HepG2 (cell line): Measurements from ENCODE around the gene DDAH2. TPM values are rescaled to one million over a fixed set of nuclear protein-coding genes. Genes with fewer than 3 reads are reported as not detected.
A peak's percentile ranks its signal among the peaks of the same experiment; 100 is the strongest.

ENCODE experiments used
- AGO2 ChIP-seq: fragments of 200-400 bp; formaldehyde crosslinking; optimal IDR thresholded peaks from 2 replicates; pipeline ENCODE3; 2017; ENCODE audit warnings: mild to moderate bottlenecking, low read depth, low read length, moderate library complexity
- DR1 ChIP-seq: sonication (generic); formaldehyde crosslinking; IDR thresholded peaks from 2 replicates; pipeline ENCODE4 v1.8.0; 2021; ENCODE audit warnings: mild to moderate bottlenecking, missing genetic modification reagents, inconsistent platforms
- E2F2 ChIP-seq: sonication (generic); formaldehyde crosslinking; IDR thresholded peaks from 2 replicates; pipeline ENCODE4 v1.4.0; 2020; ENCODE audit warnings: missing genetic modification reagents, borderline replicate concordance
- HOXA5 ChIP-seq: sonication (generic); formaldehyde crosslinking; IDR thresholded peaks from 2 replicates; pipeline ENCODE4 v1.4.0; 2020; ENCODE audit warnings: missing genetic modification reagents
- MATR3 ChIP-seq: sonication (generic); formaldehyde crosslinking; IDR thresholded peaks from 2 replicates; pipeline ENCODE4 v1.4.0; 2020; ENCODE audit warnings: missing genetic modification reagents
- MAZ ChIP-seq, 2 experiments: sonication (generic) in 1 of 2; formaldehyde crosslinking in 1 of 2; IDR thresholded peaks; 2 replicates each; pipeline versions ENCODE4 v1.5.0 to v1.6.1; 2012 to 2020; ENCODE audit warnings: low read depth in 2 of 2, mild to moderate bottlenecking in 2 of 2, borderline replicate concordance in 1 of 2, improper control_type of control experiment in 1 of 2, low read length in 1 of 2, missing genetic modification reagents in 1 of 2, moderate library complexity in 1 of 2
- MLLT10 ChIP-seq: sonication (generic); formaldehyde crosslinking; IDR thresholded peaks from 2 replicates; pipeline ENCODE4 v1.4.0; 2020; ENCODE audit warnings: missing genetic modification reagents
- PRPF4 ChIP-seq: fragments of 200-400 bp; formaldehyde crosslinking; IDR thresholded peaks from 2 replicates; pipeline ENCODE4 v1.6.1; 2016; ENCODE audit warnings: low read length, low read depth; ENCODE audit not compliant: poor library complexity, severe bottlenecking
- RBFOX2 ChIP-seq: fragments of 200-400 bp; formaldehyde crosslinking; IDR thresholded peaks from 2 replicates; pipeline ENCODE4 v1.6.1; 2017; ENCODE audit warnings: low read depth, mild to moderate bottlenecking, low read length
- RNF219 ChIP-seq: sonication (generic); formaldehyde crosslinking; IDR thresholded peaks from 2 replicates; pipeline ENCODE4 v1.5.0; 2020; ENCODE audit warnings: mild to moderate bottlenecking, missing genetic modification reagents
- SIN3A ChIP-seq: IDR thresholded peaks from 2 replicates; pipeline ENCODE4 v1.6.1; 2011; ENCODE audit warnings: low read depth, mild to moderate bottlenecking, control low read depth, low read length, borderline replicate concordance
- TCF12 ChIP-seq, 2 experiments: fragments of 450-650 bp in 1 of 2; sonication (generic) in 1 of 2; formaldehyde crosslinking in 1 of 2; IDR thresholded peaks; 2 replicates each; pipeline versions ENCODE4 v1.6.1 to v1.8.0; 2017 to 2022; ENCODE audit warnings: antibody characterized with exemption in 1 of 2, mild to moderate bottlenecking in 1 of 2, missing genetic modification reagents in 1 of 2, moderate library complexity in 1 of 2
- TOE1 ChIP-seq: sonication (generic); formaldehyde crosslinking; IDR thresholded peaks from 2 replicates; pipeline ENCODE4 v1.4.0; 2020; ENCODE audit warnings: mild to moderate bottlenecking, missing genetic modification reagents
- ZNF143 ChIP-seq: sonication (generic); formaldehyde crosslinking; IDR thresholded peaks from 2 replicates; pipeline ENCODE4 v1.4.0; 2020; ENCODE audit warnings: missing genetic modification reagents
- ZNF253 ChIP-seq: sonication (generic); formaldehyde crosslinking; IDR thresholded peaks from 2 replicates; pipeline ENCODE4 v1.8.0; 2022; ENCODE audit warnings: mild to moderate bottlenecking, missing genetic modification reagents, borderline replicate concordance
- ZNF256 ChIP-seq: sonication (generic); formaldehyde crosslinking; conservative IDR thresholded peaks from 2 replicates; pipeline ENCODE4 v1.4.0; 2020; ENCODE audit warnings: missing genetic modification reagents
- ZNF337 ChIP-seq: sonication (generic); formaldehyde crosslinking; IDR thresholded peaks from 2 replicates; pipeline ENCODE4 v1.5.1; 2020; ENCODE audit warnings: missing genetic modification reagents, low read depth, mild to moderate bottlenecking, borderline replicate concordance
- ZNF343 ChIP-seq: sonication (generic); formaldehyde crosslinking; IDR thresholded peaks from 2 replicates; pipeline ENCODE4 v1.4.0; 2020; ENCODE audit warnings: mild to moderate bottlenecking, missing genetic modification reagents
- ZNF451 ChIP-seq: sonication (generic); formaldehyde crosslinking; IDR thresholded peaks from 2 replicates; pipeline ENCODE4 v1.5.0; 2020; ENCODE audit warnings: mild to moderate bottlenecking, missing genetic modification reagents
- ZNF589 ChIP-seq: sonication (generic); formaldehyde crosslinking; conservative IDR thresholded peaks from 2 replicates; pipeline ENCODE4 v1.8.0; 2022; ENCODE audit warnings: mild to moderate bottlenecking, moderate library complexity, missing genetic modification reagents
- ZNF672 ChIP-seq: sonication (generic); formaldehyde crosslinking; IDR thresholded peaks from 2 replicates; pipeline ENCODE4 v1.8.1; 2022; ENCODE audit warnings: missing genetic modification reagents
- ZNF768 ChIP-seq: sonication (generic); formaldehyde crosslinking; IDR thresholded peaks from 2 replicates; pipeline ENCODE4 v1.4.0; 2020; ENCODE audit warnings: missing genetic modification reagents
- ZNF770 ChIP-seq: sonication (generic); formaldehyde crosslinking; IDR thresholded peaks from 2 replicates; pipeline ENCODE4 v1.5.0; 2020; ENCODE audit warnings: mild to moderate bottlenecking, missing genetic modification reagents
- polyA plus RNA-seq, 8 experiments: library from polyadenylated mRNA; depleted of rRNA in 3 of 8; stranded (reverse) in 7 of 8; unstranded in 1 of 8; fragments of >200 nt; fragmentation: Illumina TruSeq in 4 of 8; extraction: Trizol in 4 of 8; gene quantifications; 2 replicates each; pipeline versions ENCODE4 v1.2.1 to v1.2.3, GENCODE V29; 2011 to 2016; ENCODE audit warnings: low read depth in 4 of 8, missing spikeins in 1 of 8, mixed read lengths in 1 of 8; ENCODE audit not compliant: insufficient read depth in 1 of 8
- total RNA-seq, 5 experiments: library from RNA; depleted of rRNA; stranded (reverse); fragments of >200 nt; fragmentation: Illumina TruSeq; extraction: Trizol; gene quantifications; 2 replicates each; pipeline ENCODE4 v1.2.3, GENCODE V29; 2016; ENCODE audit warnings: low read depth in 1 of 5

The DDAH2 gene
- total and polyA plus RNA-seq, 2 of the 13 experiments (the other 11 are each of a cell fraction or from before 2014, with no cell fraction given) = 16.4 to 21.1 TPM

- TF ChIP-seq SIN3A (peak; percentile 77; the same call in 1 of the 2 replicates), MLLT10 (CRISPR knock-in tag) (no peak), ZNF256 (CRISPR knock-in tag) (no peak), MAZ (IDR thresholded peaks at IDR 0.05; ENCODE audit: borderline replicate concordance, low read depth, low read length) (peak; percentile 78), MAZ (CRISPR knock-in tag; IDR thresholded peaks at IDR 0.05; ENCODE audit: low read depth) (peak; percentile 69; the same call in 1 of the 2 replicates), PRPF4 (no peak), MATR3 (CRISPR knock-in tag) (no peak), AGO2 (peak; percentile 29), TCF12 (IDR thresholded peaks at IDR 0.05) (no peak), TCF12 (CRISPR knock-in tag; IDR thresholded peaks at IDR 0.05) (no peak; the same call in 1 of the 2 replicates), ZNF143 (CRISPR knock-in tag) (no peak), RBFOX2 (peak; percentile 86), ZNF768 (peak; percentile 61; the same call in 1 of the 2 replicates), ZNF589 (0 out of 2 replicates have a peak, but pooled peaks have one; percentile 23), RNF219 (peak; percentile 72; the same call in 1 of the 2 replicates), ZNF343 (CRISPR knock-in tag) (peak; percentile 85; the same call in 1 of the 2 replicates), TOE1 (CRISPR knock-in tag) (peak; percentile 76; the same call in 1 of the 2 replicates), ZNF451 (CRISPR knock-in tag) (no peak), E2F2 (0 out of 2 replicates have a peak, but pooled peaks have one; percentile 6), ZNF672 (CRISPR knock-in tag) (no peak), DR1 (CRISPR knock-in tag) (no peak; the same call in 1 of the 2 replicates), ZNF337 (CRISPR knock-in tag) (no peak), HOXA5 (CRISPR knock-in tag) (peak; percentile 75; the same call in 1 of the 2 replicates), ZNF253 (CRISPR knock-in tag) (no peak), ZNF770 (CRISPR knock-in tag) (peak; percentile 37; the same call in 1 of the 2 replicates)
Observed at GRCh38 chr6:31702819-31703716, 26.0 kb downstream of the DDAH2 start, which contains the start of gene ABHD16A (continued).
